GM23338 (cell line): ENCODE results near the gene RSRC1. TPM values are rescaled to one million over a fixed set of nuclear protein-coding genes. Genes with fewer than 3 reads are reported as not detected.

ENCODE experiments used
- ATAC-seq: fragments of 200-7000 bp; cut with Tn5 transposase; 3 replicates; pipeline ENCODE4 v1.9.1; 2020
- DNase-seq: peaks from one replicate; pipeline ENCODE4 v3.0.0-alpha.2; 2015; ENCODE audit warnings: low spot score
- H2AFZ ChIP-seq: fragments of 200-600 bp; sonication (generic); 2 replicates; pipeline ENCODE4 v1.8.0; 2016; ENCODE audit warnings: antibody characterized with exemption, mild to moderate bottlenecking, moderate library complexity
- H3F3A ChIP-seq: fragments of 200-600 bp; sonication (generic); replicated peaks from 2 replicates; pipeline ENCODE4 v1.8.0; 2017; ENCODE audit warnings: antibody characterized with exemption, mixed run types, low read depth
- H3K27ac ChIP-seq: fragments of 200-600 bp; sonication (generic); 2 replicates; pipeline ENCODE4 v1.6.1; 2016; ENCODE audit warnings: low read depth
- H3K27me3 ChIP-seq: fragments of 200-600 bp; sonication (generic); 2 replicates; pipeline ENCODE4 v1.8.0; 2016; ENCODE audit warnings: mild to moderate bottlenecking, mixed run types, moderate library complexity; ENCODE audit not compliant: insufficient read depth
- H3K36me3 ChIP-seq: fragments of 200-600 bp; sonication (generic); 2 replicates; pipeline ENCODE4 v1.8.0; 2016; ENCODE audit warnings: mild to moderate bottlenecking; ENCODE audit not compliant: insufficient read depth
- H3K4me1 ChIP-seq: fragments of 200-600 bp; sonication (generic); 2 replicates; pipeline ENCODE4 v1.8.0; 2016; ENCODE audit warnings: mild to moderate bottlenecking, moderate library complexity; ENCODE audit not compliant: insufficient read depth
- H3K4me2 ChIP-seq: fragments of 200-600 bp; sonication (generic); 2 replicates; pipeline ENCODE4 v1.7.1; 2017; ENCODE audit warnings: mixed run types
- H3K4me3 ChIP-seq: fragments of 200-600 bp; sonication (generic); 2 replicates; pipeline ENCODE4 v1.6.1; 2016; ENCODE audit warnings: mixed run types
- H3K79me2 ChIP-seq: fragments of 200-600 bp; sonication (generic); replicated peaks from 2 replicates; pipeline ENCODE4 v1.8.0; 2017; ENCODE audit warnings: mild to moderate bottlenecking; ENCODE audit not compliant: insufficient read depth
- H3K9me2 ChIP-seq: fragments of 200-600 bp; sonication (generic); 2 replicates; pipeline ENCODE4 v1.8.0; 2017; ENCODE audit not compliant: insufficient read depth
- H4K20me1 ChIP-seq: fragments of 200-600 bp; sonication (generic); replicated peaks from 2 replicates; pipeline ENCODE4 v1.8.0; 2017; ENCODE audit warnings: mild to moderate bottlenecking; ENCODE audit not compliant: insufficient read depth
- H3K27ac Mint-ChIP-seq: 2 replicates; pipeline ENCODE4 v1.8.0; 2020; ENCODE audit warnings: inconsistent platforms, mild to moderate bottlenecking, moderate library complexity, mixed read lengths
- H3K27me3 Mint-ChIP-seq: 3 replicates; pipeline ENCODE4 v1.8.0; 2022; ENCODE audit warnings: low read depth, mild to moderate bottlenecking, moderate library complexity, mixed read lengths, inconsistent platforms; ENCODE audit not compliant: insufficient read depth, poor library complexity
- H3K36me3 Mint-ChIP-seq: 3 replicates; pipeline ENCODE4 v1.8.0; 2021; ENCODE audit warnings: low read depth, mild to moderate bottlenecking, inconsistent platforms, moderate library complexity, mixed read lengths
- H3K4me1 Mint-ChIP-seq: 3 replicates; pipeline ENCODE4 v1.8.0; 2020; ENCODE audit warnings: mild to moderate bottlenecking, inconsistent platforms, mixed read lengths
- H3K4me3 Mint-ChIP-seq: 3 replicates; pipeline ENCODE4 v1.8.0; 2021; ENCODE audit warnings: moderate library complexity, mild to moderate bottlenecking, inconsistent platforms, mixed read lengths
- H3K9me3 Mint-ChIP-seq: 3 replicates; pipeline ENCODE4 v1.8.0; 2020; ENCODE audit warnings: moderate library complexity, mild to moderate bottlenecking, inconsistent platforms, mixed read lengths
- CREB1 ChIP-seq: fragments of 250-450 bp; sonication (Bioruptor Pico); IDR thresholded peaks from 2 replicates; pipeline ENCODE4 v1.5.0; 2020; ENCODE audit warnings: low read depth, mild to moderate bottlenecking, moderate library complexity
- CTCF ChIP-seq, 2 experiments: fragments of 200-600 bp in 1 of 2; sonication (generic) in 1 of 2; conservative IDR thresholded peaks; 2 replicates each; pipeline versions ENCODE4 v1.5.1 to v1.6.1; 2016 to 2017; ENCODE audit warnings: antibody characterized with exemption in 2 of 2, low read depth in 2 of 2, mild to moderate bottlenecking in 2 of 2, moderate library complexity in 1 of 2
- EZH2 ChIP-seq: fragments of 200-600 bp; sonication (generic); IDR thresholded peaks from one replicate; pipeline ENCODE4 v1.8.0; 2017; ENCODE audit warnings: antibody characterized with exemption, mild to moderate bottlenecking, low read depth; ENCODE audit not compliant: unreplicated experiment
- POLR2AphosphoS5 ChIP-seq: IDR thresholded peaks from 2 replicates; pipeline ENCODE4 v1.6.1; 2016; ENCODE audit warnings: antibody characterized with exemption, low read depth
- REST ChIP-seq: IDR thresholded peaks from one replicate; pipeline ENCODE4 v1.6.1; 2018; ENCODE audit warnings: antibody characterized with exemption; ENCODE audit not compliant: unreplicated experiment
- STAT1 ChIP-seq: IDR thresholded peaks from one replicate; pipeline ENCODE4 v1.6.1; 2016; ENCODE audit warnings: antibody characterized with exemption; ENCODE audit not compliant: unreplicated experiment
- ZNF462 ChIP-seq: fragments of 250-450 bp; sonication (Bioruptor Pico); IDR thresholded peaks from 2 replicates; pipeline ENCODE4 v1.5.0; 2020; ENCODE audit warnings: mild to moderate bottlenecking, moderate library complexity
- polyA plus RNA-seq: library from polyadenylated mRNA; unstranded; fragments of >200 nt; fragmentation: Nextera tagmentation; extraction: Ambion mirVana; gene quantifications from 2 replicates; pipeline ENCODE4 v1.2.1, GENCODE V29; 2016
- total RNA-seq: library from RNA; depleted of rRNA; stranded (reverse); fragments of >200 nt; shearing (Covaris generic); gene quantifications from 2 replicates; pipeline ENCODE4 v1.2.3, GENCODE V29; 2014

RSRC1 gene
- total and polyA plus RNA-seq, 2 experiments from 2014 or later: 32.5 to 76.8 TPM

DNA sequence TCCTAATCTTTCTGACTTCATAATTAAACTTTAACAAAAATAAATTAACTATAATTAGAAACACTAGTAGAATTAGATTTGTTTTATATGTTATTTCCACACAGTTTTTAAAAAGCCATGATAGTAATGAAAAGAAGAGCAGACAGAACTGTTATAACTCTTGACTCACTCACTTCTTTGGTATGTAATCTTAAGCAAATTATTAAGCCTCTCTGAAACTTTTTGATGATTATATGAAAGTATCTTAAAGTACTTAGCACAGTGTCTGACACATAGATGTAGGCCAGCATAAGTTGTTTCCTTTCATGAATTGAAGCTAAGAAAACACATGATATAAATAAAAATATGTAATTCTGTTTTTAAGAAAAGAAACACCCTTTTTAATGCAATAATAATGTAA lies 337.5 kb downstream of the RSRC1 start:
- no peak overlapping the region for H3K27ac Mint-ChIP-seq
- no peaks in the 10 kb centered on the region for H3K4me1 ChIP-seq
- DNase-seq (no peak), ATAC-seq (no peak)
- no peaks in the 10 kb centered on the region for H3K36me3 Mint-ChIP-seq
- TF ChIP-seq EZH2 (no peak), POLR2AphosphoS5 (no peak), ZNF462 (CRISPR knock-in tag) (no peak), CTCF (conservative IDR thresholded peaks at IDR 0.05; ENCODE audit: low read depth in 2 of 2) (no peak), REST (no peak), STAT1 (no peak), CREB1 (CRISPR knock-in tag) (no peak)
- no peaks in the 10 kb centered on the region for H3K9me2 ChIP-seq
- H3K9me3 Mint-ChIP-seq: no peaks in the 10 kb centered on the region
- H3K27me3 ChIP-seq: no peaks in the 10 kb centered on the region
- 0 out of 3 replicates have a peak, but pooled peaks cover 2% of the 10 kb centered on the region for H3K4me1 Mint-ChIP-seq
- no peaks in the 10 kb centered on the region for H3K36me3 ChIP-seq
- no peak overlapping the region for H3K4me2 ChIP-seq
- H3K27me3 Mint-ChIP-seq: no peaks in the 10 kb centered on the region
- H3K27ac ChIP-seq: no peak overlapping the region
- no peak overlapping the region for H2AFZ ChIP-seq
- no peaks in the 10 kb centered on the region for H3F3A ChIP-seq
- H4K20me1 ChIP-seq: peaks cover 4% of the 10 kb centered on the region; the same call in 1 of the 2 replicates
- no peak overlapping the region for H3K4me3 Mint-ChIP-seq
- H3K4me3 ChIP-seq: no peak overlapping the region
- H3K79me2 ChIP-seq: no peaks in the 10 kb centered on the region
